ENCODE data around the gene PHF2.

GRCh38 chr9:93616044-93616443, 39.7 kb downstream of the PHF2 start:
- TF ChIP-seq CTCF (conservative IDR thresholded peaks at IDR 0.05; ENCODE audit: low read length) (no peak), EZH2phosphoT487 (IDR thresholded peaks at IDR 0.05; ENCODE audit: borderline replicate concordance, low read depth, low read length) (no peak)
